DMS53 treated with DMSO at 0.1 percent for 48 hours (cell line): ENCODE results near the gene GHRHR.

ENCODE experiments used
- DNase-seq: peaks from one replicate; lab custom pipeline; 2025; ENCODE audit not compliant: unreplicated experiment; lab: John Stamatoyannopoulos, UW

GHRHR gene

DNA sequence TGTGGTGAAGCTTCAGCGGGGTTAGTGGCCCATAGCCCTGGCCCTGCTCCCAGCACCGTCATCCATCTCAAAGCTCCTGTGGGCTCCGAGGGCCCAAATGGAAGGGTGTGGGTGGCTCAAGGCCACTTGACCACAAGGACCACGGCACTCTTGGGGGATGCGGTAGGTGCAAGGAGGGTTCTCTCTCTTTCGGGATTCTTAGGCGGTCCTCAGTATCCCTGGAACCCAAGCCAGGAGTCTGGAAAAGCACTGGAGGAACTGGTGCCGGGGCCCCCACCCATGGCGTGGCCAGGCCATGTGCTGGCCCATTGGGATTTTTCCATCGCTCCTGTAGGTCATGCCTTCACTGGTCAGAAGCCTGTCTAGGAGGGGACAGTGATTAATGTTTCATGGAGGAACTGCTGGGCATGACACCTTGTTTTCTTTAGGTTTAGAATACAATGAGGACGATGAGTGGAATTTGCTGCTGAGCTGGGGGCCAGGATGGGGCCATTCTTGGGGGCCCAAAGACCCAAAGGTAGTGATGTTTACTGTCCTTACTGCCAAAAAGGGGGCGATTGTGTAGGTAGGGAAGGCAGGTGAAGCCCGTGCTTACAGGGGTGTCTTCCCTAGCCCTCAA, 35.4 kb upstream of the GHRHR start:
- DNase-seq, result no peak

GRCh38 chr7:30929686-30930085, 34.1 kb upstream of the GHRHR start:
- no peak for DNase-seq

- no peak for DNase-seq
These were observed 33.1 kb upstream of the GHRHR start for GRCh38 chr7:30930621-30931020.

GRCh38 chr7:30931161-30931928, 32.4 kb upstream of the GHRHR start:
- DNase-seq, result no peak

- no peak for DNase-seq
These were observed 31.7 kb upstream of the GHRHR start for GRCh38 chr7:30931929-30932540.

DNA sequence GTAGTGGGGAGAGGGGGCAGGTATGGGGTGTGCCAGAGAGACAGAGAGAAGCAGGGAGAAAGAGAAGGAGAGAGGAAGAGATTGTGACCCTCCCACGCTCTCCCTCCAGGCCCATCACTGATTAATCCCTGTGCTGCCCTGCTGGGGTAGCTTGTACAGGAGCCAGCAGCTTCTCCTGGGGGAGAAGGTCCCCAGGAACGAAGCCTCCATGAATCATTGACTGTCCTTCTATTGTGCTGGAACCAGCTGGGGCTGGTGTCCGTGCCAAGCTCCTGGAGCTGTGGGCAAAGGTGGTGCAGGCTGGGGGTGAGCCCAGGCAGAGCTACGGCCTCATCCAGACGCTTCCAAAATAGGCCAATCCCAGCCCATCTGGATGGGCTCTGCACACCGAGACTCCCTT, 31.2 kb upstream of the GHRHR start:
- DNase-seq, result no peak

GRCh38 chr7:30933124-30933974, 30.4 kb upstream of the GHRHR start:
- no peak for DNase-seq

GRCh38 chr7:30934225-30934624, 29.5 kb upstream of the GHRHR start:
- DNase-seq, result no peak

DNA sequence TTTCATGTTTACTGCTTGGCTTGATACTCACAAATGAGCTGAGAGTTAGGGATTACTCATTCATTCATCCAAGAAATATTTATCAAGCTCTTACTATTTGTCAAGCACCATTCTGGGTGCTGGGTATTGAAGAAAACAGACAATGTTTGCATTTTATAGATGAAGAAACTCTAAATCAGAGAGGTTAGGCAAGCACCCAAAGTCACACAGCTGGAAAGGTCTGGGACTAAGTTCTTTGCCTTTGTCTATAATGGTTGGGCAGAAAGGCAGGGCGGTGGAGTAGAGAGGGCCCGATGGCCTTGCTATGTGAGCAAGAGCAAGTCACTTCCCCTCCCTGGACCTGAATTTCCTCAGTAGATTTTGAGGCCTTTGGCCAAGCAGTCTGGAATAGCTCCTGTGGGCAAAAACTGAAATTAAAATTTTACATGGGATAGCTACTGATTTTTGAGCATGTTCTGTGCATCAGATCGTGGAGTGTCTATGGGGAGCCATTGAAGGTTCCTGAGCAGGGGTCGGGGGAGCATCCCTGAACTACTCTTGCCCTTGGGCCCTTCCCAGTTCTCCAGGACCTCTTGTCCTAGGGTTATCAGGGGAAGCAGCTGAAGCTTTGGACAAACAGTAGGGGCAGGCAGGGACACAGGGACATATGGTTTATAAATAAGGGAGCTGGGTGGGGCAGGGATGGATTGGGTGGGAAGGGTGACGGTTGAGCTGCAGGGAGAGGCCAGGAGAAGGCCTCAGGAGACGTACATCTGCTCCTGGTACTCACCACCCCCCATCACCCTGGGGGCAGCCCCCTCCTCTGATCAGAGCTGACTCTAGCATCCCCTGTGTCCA, 28.8 kb upstream of the GHRHR start:
- no peak for DNase-seq

DNA sequence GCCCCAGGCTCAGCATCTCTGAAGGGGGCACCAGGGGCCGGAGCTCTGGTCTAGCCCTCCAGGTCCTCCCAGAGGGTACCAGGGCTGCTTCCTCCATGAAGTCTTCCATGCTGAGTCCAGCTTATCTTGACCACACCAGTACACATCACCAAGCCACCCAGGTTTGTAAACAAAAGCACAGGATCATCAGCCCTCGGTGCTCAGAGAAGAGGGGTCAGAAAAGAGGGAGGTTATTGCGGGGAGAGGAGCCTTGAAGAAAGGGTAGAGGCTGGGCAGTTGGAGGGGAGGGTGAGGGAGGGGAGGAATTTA, 28.2 kb upstream of the GHRHR start:
- DNase-seq, result no peak

GRCh38 chr7:30936650-30937245, 27.0 kb upstream of the GHRHR start:
- DNase-seq, result no peak

- DNase-seq, result no peak
These were observed 26.3 kb upstream of the GHRHR start for GRCh38 chr7:30937416-30937815.

- peak; percentile 97 for DNase-seq
These were observed 25.1 kb upstream of the GHRHR start for GRCh38 chr7:30938435-30939316.

GRCh38 chr7:30941582-30942323, 22.0 kb upstream of the GHRHR start:
- DNase-seq, result peak; percentile 21

DNA sequence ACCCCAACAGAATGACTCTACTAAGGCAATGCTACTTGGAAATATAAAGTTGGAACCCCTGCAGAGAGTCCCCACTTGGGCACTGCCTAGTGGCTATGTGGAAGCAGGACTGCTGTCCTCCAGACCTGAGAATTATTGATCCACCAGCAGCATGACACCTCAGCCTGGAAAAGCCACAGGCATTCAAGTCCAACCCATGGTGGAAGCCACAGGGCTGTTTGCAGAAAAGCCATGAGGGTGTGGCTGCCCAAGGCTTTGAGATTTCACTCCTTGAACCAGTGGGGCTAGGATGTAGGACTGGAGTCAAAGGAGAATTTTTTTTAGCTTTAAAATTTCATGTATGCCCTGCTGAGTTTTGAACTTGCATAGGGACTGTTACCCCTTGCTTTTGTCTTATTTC, 13.6 kb upstream of the GHRHR start:
- no peak for DNase-seq

- DNase-seq, result no peak
These were observed 8.8 kb upstream of the GHRHR start for GRCh38 chr7:30954914-30955313.

GRCh38 chr7:30956704-30957103, 7.0 kb upstream of the GHRHR start:
- DNase-seq, result no peak

- no peak for DNase-seq
These were observed 1.6 kb downstream of the GHRHR start for GRCh38 chr7:30965372-30965771.

DNA sequence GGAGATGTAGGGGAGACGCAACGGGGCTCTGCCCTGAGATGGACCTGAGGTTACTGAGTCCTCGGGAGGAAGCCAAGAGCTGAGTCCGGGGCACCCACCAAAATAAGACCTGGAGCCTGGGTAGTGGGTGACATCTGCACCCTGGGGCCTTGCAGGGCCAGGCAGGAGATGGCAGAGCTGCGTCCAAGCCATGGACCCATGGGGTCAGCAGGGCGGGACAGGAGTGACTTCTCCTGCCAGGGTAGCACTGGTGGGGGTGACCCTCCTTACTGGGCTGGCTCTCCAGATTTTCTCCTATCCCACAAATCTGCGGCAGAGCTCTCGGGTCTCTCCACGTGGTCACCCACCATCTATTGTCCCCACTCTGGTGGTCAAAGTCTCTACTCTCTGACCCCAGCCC, 2.1 kb downstream of the GHRHR start:
- DNase-seq, result no peak
